Fibroblast of the aortic adventitia (primary cell): Measurements from ENCODE around the gene CD74. TPM values are rescaled to one million over a fixed set of nuclear protein-coding genes. Genes with fewer than 3 reads are reported as not detected.
A peak's percentile ranks its signal among the peaks of the same experiment; 100 is the strongest.

Experiments
- DNase-seq: peaks from one replicate; pipeline ENCODE4 v3.0.0-alpha.2; 2010; ENCODE audit warnings: low read depth
- H3K4me3 ChIP-seq: 2 replicates; pipeline ENCODE4 v1.5.1; 2011; ENCODE audit warnings: low read depth, mild to moderate bottlenecking, control low read depth, low read length, moderate library complexity
- CTCF ChIP-seq: IDR thresholded peaks from 2 replicates; pipeline ENCODE4 v1.5.1; 2011; ENCODE audit warnings: mild to moderate bottlenecking, low read length, control low read depth, inconsistent platforms; ENCODE audit not compliant: insufficient read depth
- total RNA-seq: library from RNA; depleted of rRNA; stranded (reverse); fragments of >200 nt; gene quantifications from 2 replicates; pipeline ENCODE4 v1.2.3, GENCODE V29; 2012; ENCODE audit warnings: low replicate concordance

The CD74 gene
- total RNA-seq, 1 donor: 1.1 TPM

- DNase-seq: no peak
- H3K4me3 ChIP-seq: no peak overlapping the region
- no peak for TF ChIP-seq CTCF
These were observed 40.1 kb downstream of the CD74 start for GRCh38 chr5:150372639-150373038.

- DNase-seq: no peak
- no peak overlapping the region for H3K4me3 ChIP-seq
- no peak for TF ChIP-seq CTCF
These were observed 44.2 kb downstream of the CD74 start for GRCh38 chr5:150368526-150368925.

DNA sequence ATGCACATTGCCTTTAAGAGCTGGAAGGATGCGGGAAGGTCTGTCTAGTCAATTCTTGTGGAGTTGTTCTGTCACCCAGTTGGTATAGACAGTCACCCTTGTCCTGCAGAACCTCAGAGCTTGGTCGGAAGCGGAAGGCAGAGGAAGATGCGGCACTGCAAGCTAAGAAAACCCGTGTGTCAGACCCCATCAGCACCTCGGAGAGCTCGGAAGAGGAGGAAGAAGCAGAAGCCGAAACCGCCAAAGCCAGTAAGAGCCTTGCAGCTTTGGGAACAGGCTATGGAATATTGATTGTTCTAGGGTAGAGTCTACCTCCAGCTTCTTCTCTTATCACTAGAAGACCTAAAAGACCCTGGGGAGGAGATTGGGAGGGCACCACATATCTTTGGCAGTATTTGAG lies 48.7 kb downstream of the CD74 start:
- TF ChIP-seq CTCF: no peak
- no peak overlapping the region for H3K4me3 ChIP-seq
- DNase-seq: no peak

- H3K4me3 ChIP-seq: no peak overlapping the region
- TF ChIP-seq CTCF: no peak
- no peak for DNase-seq
These were observed 49.5 kb downstream of the CD74 start for GRCh38 chr5:150363185-150363584.

- TF ChIP-seq CTCF: no peak
- no peak for DNase-seq
These were observed 51.4 kb downstream of the CD74 start for GRCh38 chr5:150361301-150361700.

DNA sequence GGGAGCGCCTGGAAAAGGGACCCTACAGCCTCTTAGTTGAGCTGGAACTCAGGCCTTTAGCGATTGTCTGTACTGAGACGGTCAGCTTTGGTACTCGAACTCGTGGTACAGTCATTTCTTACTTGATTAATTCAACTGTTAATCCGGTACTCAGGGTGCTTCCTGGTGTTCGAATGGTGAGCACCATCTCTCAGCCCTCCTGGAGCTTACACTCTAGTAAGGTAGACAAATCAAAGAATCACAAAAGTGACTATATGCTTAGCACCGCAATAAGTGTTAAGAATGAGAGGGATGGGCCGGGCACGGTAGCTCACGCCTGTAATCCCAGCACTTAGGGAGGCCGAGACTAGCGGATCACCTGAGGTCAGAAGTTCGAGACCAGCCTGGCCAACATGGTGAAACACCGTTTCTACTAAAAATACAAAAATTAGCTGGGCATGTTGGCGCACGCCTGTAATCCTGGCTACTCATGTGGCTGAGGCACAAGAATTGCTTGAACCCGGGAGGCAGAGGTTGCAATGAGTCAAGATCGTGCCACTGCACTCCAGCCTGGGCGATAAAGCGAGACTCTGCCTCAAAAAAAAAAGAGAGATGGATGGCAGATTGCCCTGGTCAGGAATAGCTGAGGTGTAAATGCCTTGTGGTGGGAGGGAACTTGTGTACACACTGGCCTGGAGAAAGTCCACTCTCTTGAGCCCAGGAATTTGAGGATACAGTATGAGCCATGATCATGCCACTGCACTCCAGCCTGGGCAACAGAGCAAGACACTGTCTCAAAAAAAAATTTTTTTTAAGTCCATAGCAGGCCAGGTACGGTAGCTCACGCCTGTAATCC lies 54.2 kb downstream of the CD74 start:
- DNase-seq: peak; percentile 20
- no peak for TF ChIP-seq CTCF
- H3K4me3 ChIP-seq: peak overlapping the region; percentile 89

More at GRCh38 chr5:150361301-150361700, 51.4 kb downstream of the CD74 start:
- H3K4me3 ChIP-seq: no peak overlapping the region
